SU-DHL-6 (cell line): ENCODE results near the gene F2R.
"Not testable (repeated sequence)": the region's sequence is repeated elsewhere in the genome, so short reads cannot be mapped to it uniquely, and the experiment has no call there.

Experiments
- EZH2phosphoT487 ChIP-seq: fragments of 200-600 bp; sonication (generic), shearing (Covaris generic); conservative IDR thresholded peaks from 2 replicates; pipeline ENCODE4 v1.6.1; 2018; ENCODE audit warnings: mild to moderate bottlenecking, antibody characterized with exemption, low read length, moderate library complexity, mixed read lengths
- TF ChIP-seq, protein P1 (sequence below): fragments of 200-600 bp; sonication (generic); IDR thresholded peaks from one replicate; pipeline ENCODE4 v1.5.1; 2017; ENCODE audit warnings: antibody characterized with exemption, mild to moderate bottlenecking, low read length, moderate library complexity; ENCODE audit not compliant: insufficient read depth, poor library complexity, severe bottlenecking

- TF ChIP-seq, protein P1, sequence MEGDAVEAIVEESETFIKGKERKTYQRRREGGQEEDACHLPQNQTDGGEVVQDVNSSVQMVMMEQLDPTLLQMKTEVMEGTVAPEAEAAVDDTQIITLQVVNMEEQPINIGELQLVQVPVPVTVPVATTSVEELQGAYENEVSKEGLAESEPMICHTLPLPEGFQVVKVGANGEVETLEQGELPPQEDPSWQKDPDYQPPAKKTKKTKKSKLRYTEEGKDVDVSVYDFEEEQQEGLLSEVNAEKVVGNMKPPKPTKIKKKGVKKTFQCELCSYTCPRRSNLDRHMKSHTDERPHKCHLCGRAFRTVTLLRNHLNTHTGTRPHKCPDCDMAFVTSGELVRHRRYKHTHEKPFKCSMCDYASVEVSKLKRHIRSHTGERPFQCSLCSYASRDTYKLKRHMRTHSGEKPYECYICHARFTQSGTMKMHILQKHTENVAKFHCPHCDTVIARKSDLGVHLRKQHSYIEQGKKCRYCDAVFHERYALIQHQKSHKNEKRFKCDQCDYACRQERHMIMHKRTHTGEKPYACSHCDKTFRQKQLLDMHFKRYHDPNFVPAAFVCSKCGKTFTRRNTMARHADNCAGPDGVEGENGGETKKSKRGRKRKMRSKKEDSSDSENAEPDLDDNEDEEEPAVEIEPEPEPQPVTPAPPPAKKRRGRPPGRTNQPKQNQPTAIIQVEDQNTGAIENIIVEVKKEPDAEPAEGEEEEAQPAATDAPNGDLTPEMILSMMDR, result not testable (repeated sequence)
- TF ChIP-seq EZH2phosphoT487, result not testable (repeated sequence)
Measured at GRCh38 chr5:76680826-76681225, 35.1 kb upstream of the F2R start.
